Nasal cavity respiratory epithelium epithelial cell of viscerocranial mucosa (primary cell): ENCODE results near the gene ANXA11. TPM values are rescaled to one million over a fixed set of nuclear protein-coding genes. Genes with fewer than 3 reads are reported as not detected.

ENCODE experiments used
- total RNA-seq: library from RNA; depleted of rRNA; stranded (reverse); fragments of >200 nt; gene quantifications from 2 replicates; pipeline ENCODE4 v1.2.3, GENCODE V29; 2014

Gene ANXA11
- total RNA-seq = 22.6 and 54.8 TPM in 2 replicates

DNA sequence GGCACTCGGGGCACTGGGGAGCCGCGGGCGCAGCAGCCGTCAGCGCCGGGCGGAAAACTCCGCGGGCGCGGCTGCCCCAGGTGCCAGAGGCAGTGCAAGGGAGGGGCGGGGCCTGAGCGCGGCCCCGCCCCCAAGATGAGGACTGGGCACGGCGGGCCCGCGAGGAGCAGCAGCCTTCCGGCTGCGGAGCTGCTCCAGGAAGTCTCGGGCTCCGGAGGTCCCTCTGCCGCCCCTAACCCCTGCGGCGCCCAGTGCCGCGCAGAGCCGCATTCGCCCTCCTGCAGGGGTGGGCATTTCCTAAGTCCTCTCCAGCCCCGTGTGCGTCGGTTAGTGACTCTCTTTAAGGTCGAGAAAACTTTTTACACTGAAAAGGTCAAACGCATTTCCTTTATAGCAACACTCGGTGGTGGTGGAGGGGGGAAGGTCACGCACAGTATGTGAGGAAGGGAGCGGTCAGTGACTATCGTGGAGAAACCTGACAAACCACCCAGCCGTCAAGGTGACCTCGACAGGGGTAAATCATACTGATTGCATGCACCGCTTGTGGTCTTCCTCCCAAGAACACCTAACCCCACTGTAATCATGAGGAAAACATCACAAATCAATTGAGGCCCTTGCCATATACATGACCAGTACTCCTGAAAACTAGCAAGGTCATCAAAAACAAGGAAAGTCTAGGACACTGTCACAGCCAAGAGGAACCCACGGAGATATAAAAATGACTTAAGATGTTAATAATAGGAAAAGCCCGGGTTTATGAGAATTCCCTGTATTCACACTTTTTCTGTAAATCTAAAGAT, at the start of gene ANXA11:
Gene ANXA11 (minus strand): TSS at position 61 of the 800 bp plus-strand sequence. CDS start 32,676 bp downstream, outside the sequence.

DNA sequence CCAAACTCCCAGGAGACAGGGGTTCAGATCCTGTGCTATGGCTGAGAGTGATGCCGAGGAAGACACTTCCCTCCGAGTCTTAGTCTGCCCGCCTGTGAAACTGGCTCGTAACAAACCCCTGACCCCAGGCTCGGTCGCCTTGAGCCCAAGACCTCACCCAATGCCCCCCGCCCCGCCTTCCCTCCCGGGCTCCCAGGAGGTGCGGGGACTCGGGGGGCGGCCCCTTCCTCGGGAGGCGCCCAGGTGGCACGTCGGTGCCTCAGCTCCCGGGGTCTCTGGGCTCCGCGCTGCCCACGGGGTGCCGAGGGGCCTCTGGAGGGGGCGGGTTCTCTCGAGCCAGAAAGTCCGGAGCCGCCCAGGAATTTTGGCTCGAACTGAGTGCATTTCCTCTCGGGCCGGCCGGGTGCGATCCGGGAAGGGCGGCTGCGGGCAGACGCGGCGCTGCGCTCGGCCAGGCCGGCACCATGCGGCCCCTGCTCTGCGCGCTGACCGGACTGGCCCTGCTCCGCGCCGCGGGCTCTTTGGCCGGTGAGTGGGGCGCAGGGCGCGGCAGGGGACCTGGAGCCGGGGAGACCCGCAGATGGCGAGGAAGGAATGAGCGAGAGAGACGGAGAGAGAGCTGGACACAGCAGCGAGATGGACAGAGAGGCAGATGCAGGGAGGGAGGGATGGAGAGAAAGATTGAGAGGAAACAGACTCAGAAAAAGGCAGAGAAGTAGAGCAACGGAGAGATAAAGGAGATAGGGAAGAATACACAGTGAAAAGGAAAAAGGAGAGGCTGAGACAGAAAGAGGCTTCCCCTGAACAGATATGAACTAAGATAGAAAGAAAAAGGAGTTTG, 72.8 kb downstream of the ANXA11 start, which contains the start of gene PLAC9:
Gene PLAC9 (plus strand): TSS at position 432 of the 841 bp plus-strand sequence. CDS start 33 bp downstream, at position 465.

Other genes starting within 250 kb of the ANXA11 start
- 13.0 and 20.7 TPM in 2 replicates for gene TMEM254, start 126.9 kb downstream of the ANXA11 start, total RNA-seq
- not detected in 2 replicates for gene PLAC9, start 72.8 kb downstream of the ANXA11 start, total RNA-seq
- 1.00 TPM in 1 of 2 replicates, not detected in the other for gene MAT1A, start 84.1 kb upstream of the ANXA11 start, total RNA-seq
- gene DYDC1, start 151.2 kb upstream of the ANXA11 start, total RNA-seq = not detected in 2 replicates
- gene DYDC2, start 151.2 kb upstream of the ANXA11 start, total RNA-seq = not detected in 2 replicates
- 24.9 and 74.5 TPM in 2 replicates for gene PRXL2A, start 203.0 kb upstream of the ANXA11 start, total RNA-seq
- 18.1 and 131 TPM in 2 replicates for gene TSPAN14, start 248.8 kb upstream of the ANXA11 start, total RNA-seq